Measurements from ENCODE around the gene CENPH.
A peak's percentile ranks its signal among the peaks of the same experiment; 100 is the strongest.

The CENPH gene

DNA sequence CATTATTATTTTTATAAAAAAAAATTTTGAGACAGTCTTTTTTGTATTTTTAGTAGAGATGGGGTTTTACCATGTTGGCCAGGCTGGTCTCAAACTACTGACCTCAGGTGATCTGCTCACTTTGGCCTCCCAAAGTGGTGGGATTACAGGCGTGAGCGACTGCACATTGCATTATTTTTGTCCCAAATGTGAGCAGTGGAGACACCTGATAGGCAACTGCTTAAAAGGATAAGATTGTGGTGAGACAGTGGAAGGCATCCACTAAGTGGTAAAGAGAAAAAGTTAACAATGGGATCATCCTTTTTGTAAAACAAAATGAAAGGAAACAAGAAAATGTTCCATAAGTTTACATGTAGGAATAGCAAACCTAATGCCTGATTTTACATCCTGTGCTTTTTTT is 2.0 kb upstream of the CENPH start:
- H3K9ac ChIP-seq (ENCODE audit: low read length), result no peak overlapping the region
- H4K20me1 ChIP-seq (ENCODE audit: low read depth, low read length), result no peaks in the 10 kb centered on the region
- no peak overlapping the region for H2AFZ ChIP-seq (ENCODE audit: low read depth, low read length, severe bottlenecking)
- H3K36me3 ChIP-seq (ENCODE audit: low read length), result peaks cover 4% of the 10 kb centered on the region; the same call in 1 of the 2 replicates
- peaks cover 2% of the 10 kb centered on the region; the same call in 1 of the 2 replicates for H3F3A ChIP-seq (ENCODE audit: insufficient read depth)
- peaks cover 14% of the 10 kb centered on the region for H3K79me2 ChIP-seq (ENCODE audit: insufficient read depth, low read length)
- H3K4me2 ChIP-seq (ENCODE audit: low read depth, low read length, poor library complexity, severe bottlenecking), result no peak overlapping the region
- H3K27ac ChIP-seq (ENCODE audit: low read depth, low read length), result no peak overlapping the region
- no peaks in the 10 kb centered on the region for H3K27me3 ChIP-seq (ENCODE audit: low read length)
- no peak overlapping the region for H3K4me3 ChIP-seq (ENCODE audit: insufficient read depth, low read length, poor library complexity, severe bottlenecking)
- no peak for TF ChIP-seq EZH2phosphoT487 (conservative IDR thresholded peaks at IDR 0.05; ENCODE audit: low read length)
- TF ChIP-seq, protein P1, sequence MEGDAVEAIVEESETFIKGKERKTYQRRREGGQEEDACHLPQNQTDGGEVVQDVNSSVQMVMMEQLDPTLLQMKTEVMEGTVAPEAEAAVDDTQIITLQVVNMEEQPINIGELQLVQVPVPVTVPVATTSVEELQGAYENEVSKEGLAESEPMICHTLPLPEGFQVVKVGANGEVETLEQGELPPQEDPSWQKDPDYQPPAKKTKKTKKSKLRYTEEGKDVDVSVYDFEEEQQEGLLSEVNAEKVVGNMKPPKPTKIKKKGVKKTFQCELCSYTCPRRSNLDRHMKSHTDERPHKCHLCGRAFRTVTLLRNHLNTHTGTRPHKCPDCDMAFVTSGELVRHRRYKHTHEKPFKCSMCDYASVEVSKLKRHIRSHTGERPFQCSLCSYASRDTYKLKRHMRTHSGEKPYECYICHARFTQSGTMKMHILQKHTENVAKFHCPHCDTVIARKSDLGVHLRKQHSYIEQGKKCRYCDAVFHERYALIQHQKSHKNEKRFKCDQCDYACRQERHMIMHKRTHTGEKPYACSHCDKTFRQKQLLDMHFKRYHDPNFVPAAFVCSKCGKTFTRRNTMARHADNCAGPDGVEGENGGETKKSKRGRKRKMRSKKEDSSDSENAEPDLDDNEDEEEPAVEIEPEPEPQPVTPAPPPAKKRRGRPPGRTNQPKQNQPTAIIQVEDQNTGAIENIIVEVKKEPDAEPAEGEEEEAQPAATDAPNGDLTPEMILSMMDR (IDR thresholded peaks at IDR 0.05; ENCODE audit: insufficient read depth, low read length, poor library complexity, severe bottlenecking), result no peak
- no peaks in the 10 kb centered on the region for H3K9me3 ChIP-seq (ENCODE audit: insufficient read depth, low read length)
- H3K9me2 ChIP-seq (replicated peaks; ENCODE audit: insufficient read depth, low read length), result no peaks in the 10 kb centered on the region

DNA sequence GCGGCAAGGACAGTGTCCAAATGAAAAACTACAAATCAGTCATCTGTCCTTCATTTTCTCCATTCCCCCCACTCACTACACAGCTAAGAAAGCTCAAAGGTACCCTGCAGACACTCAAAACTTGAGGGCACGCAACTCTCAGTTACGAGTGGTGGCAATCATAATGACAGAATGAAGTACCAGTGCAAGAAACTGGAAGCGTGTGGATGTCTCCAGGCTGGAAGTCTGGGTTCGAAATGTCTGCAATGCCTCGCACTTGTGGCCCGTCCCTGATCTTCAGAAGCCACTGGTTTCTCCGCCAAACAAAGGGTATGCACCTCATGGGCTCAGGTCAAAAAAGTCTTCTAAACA is 597 bp upstream of the CENPH start:
- H3K9ac ChIP-seq (ENCODE audit: low read length), result peak overlapping the region; percentile 68
- H3K36me3 ChIP-seq (ENCODE audit: low read length), result peaks cover 4% of the 10 kb centered on the region; the same call in 1 of the 2 replicates
- peaks cover 2% of the 10 kb centered on the region; the same call in 1 of the 2 replicates for H3F3A ChIP-seq (ENCODE audit: insufficient read depth)
- no peaks in the 10 kb centered on the region for H3K27me3 ChIP-seq (ENCODE audit: low read length)
- TF ChIP-seq, protein P1 (IDR thresholded peaks at IDR 0.05; ENCODE audit: insufficient read depth, low read length, poor library complexity, severe bottlenecking), result no peak
- no peak for TF ChIP-seq EZH2phosphoT487 (conservative IDR thresholded peaks at IDR 0.05; ENCODE audit: low read length)
- no peaks in the 10 kb centered on the region for H4K20me1 ChIP-seq (ENCODE audit: low read depth, low read length)
- peak overlapping the region; percentile 85 for H3K4me3 ChIP-seq (ENCODE audit: insufficient read depth, low read length, poor library complexity, severe bottlenecking)
- peak overlapping the region; percentile 96 for H2AFZ ChIP-seq (ENCODE audit: low read depth, low read length, severe bottlenecking)
- peaks cover 14% of the 10 kb centered on the region for H3K79me2 ChIP-seq (ENCODE audit: insufficient read depth, low read length)
- H3K27ac ChIP-seq (ENCODE audit: low read depth, low read length), result no peak overlapping the region
- H3K9me2 ChIP-seq (replicated peaks; ENCODE audit: insufficient read depth, low read length), result no peaks in the 10 kb centered on the region
- H3K4me2 ChIP-seq (ENCODE audit: low read depth, low read length, poor library complexity, severe bottlenecking), result peak overlapping the region; percentile 90
- H3K9me3 ChIP-seq (ENCODE audit: insufficient read depth, low read length), result no peaks in the 10 kb centered on the region

DNA sequence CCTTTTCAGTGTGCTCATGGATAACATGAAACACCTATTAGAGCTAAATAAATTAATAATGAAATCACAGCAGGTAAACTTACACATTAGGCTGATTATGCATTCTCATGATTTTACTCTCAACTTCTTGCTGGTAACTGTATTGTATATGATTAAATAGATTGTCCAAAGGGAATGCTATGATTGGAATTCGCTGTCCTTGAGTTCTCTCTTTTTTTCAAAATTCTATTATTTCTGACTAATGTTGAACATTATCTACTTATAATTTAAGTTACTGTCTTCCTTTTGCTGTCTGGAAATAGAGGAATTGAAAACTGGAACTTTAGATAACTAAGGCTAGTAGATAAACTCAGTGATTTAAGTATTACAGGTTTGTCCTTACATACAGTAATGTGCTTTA is 13.1 kb downstream of the CENPH start:
- no peak overlapping the region for H2AFZ ChIP-seq (ENCODE audit: low read depth, low read length, severe bottlenecking)
- peaks cover 9% of the 10 kb centered on the region; the same call in 1 of the 2 replicates for H3K36me3 ChIP-seq (ENCODE audit: low read length)
- no peaks in the 10 kb centered on the region for H4K20me1 ChIP-seq (ENCODE audit: low read depth, low read length)
- H3K9ac ChIP-seq (ENCODE audit: low read length), result no peak overlapping the region
- TF ChIP-seq EZH2phosphoT487 (conservative IDR thresholded peaks at IDR 0.05; ENCODE audit: low read length), result no peak
- TF ChIP-seq, protein P1 (IDR thresholded peaks at IDR 0.05; ENCODE audit: insufficient read depth, low read length, poor library complexity, severe bottlenecking), result no peak
- H3K27me3 ChIP-seq (ENCODE audit: low read length), result no peaks in the 10 kb centered on the region
- no peaks in the 10 kb centered on the region for H3K9me2 ChIP-seq (replicated peaks; ENCODE audit: insufficient read depth, low read length)
- H3K27ac ChIP-seq (ENCODE audit: low read depth, low read length), result no peak overlapping the region
- H3K4me2 ChIP-seq (ENCODE audit: low read depth, low read length, poor library complexity, severe bottlenecking), result no peak overlapping the region
- H3K4me3 ChIP-seq (ENCODE audit: insufficient read depth, low read length, poor library complexity, severe bottlenecking), result no peak overlapping the region
- H3K9me3 ChIP-seq (ENCODE audit: insufficient read depth, low read length), result no peaks in the 10 kb centered on the region
- H3F3A ChIP-seq (ENCODE audit: insufficient read depth), result peaks cover 6% of the 10 kb centered on the region; the same call in 1 of the 2 replicates
- no peaks in the 10 kb centered on the region for H3K79me2 ChIP-seq (ENCODE audit: insufficient read depth, low read length)
